Progenitor cell of endocrine pancreas (in vitro differentiated cells): ENCODE results near the gene ANTXRL. TPM values are rescaled to one million over a fixed set of nuclear protein-coding genes. Genes with fewer than 3 reads are reported as not detected.

Source experiments
- DNase-seq: peaks from one replicate; pipeline ENCODE4 v3.0.0; 2021; ENCODE audit warnings: low spot score; ENCODE audit not compliant: unreplicated experiment
- H3K27ac Mint-ChIP-seq: 2 replicates; pipeline ENCODE4 v1.8.0; 2021; ENCODE audit warnings: mild to moderate bottlenecking, moderate library complexity, mixed read lengths
- H3K27me3 Mint-ChIP-seq: 2 replicates; pipeline ENCODE4 v1.8.0; 2021; ENCODE audit warnings: mixed read lengths
- H3K36me3 Mint-ChIP-seq: 2 replicates; pipeline ENCODE4 v1.8.0; 2022; ENCODE audit warnings: mixed read lengths; ENCODE audit not compliant: insufficient read depth
- H3K4me1 Mint-ChIP-seq: 2 replicates; pipeline ENCODE4 v1.8.0; 2021; ENCODE audit warnings: low read depth, mixed read lengths
- H3K4me3 Mint-ChIP-seq: 2 replicates; pipeline ENCODE4 v1.8.0; 2021; ENCODE audit warnings: low read depth, mild to moderate bottlenecking, moderate library complexity, mixed read lengths
- H3K9me3 Mint-ChIP-seq: 2 replicates; pipeline ENCODE4 v1.8.0; 2021; ENCODE audit warnings: low read depth, mixed read lengths
- total RNA-seq: library from RNA; stranded (reverse); gene quantifications from 2 replicates; pipeline ENCODE4 v1.2.1, GENCODE V29; 2021
- TF ChIP-seq, protein P1 (sequence below): fragments of 200-600 bp; sonication (generic); IDR thresholded peaks from one replicate; pipeline ENCODE4 v1.5.0; 2021; ENCODE audit warnings: antibody characterized with exemption, mild to moderate bottlenecking; ENCODE audit not compliant: unreplicated experiment

Gene ANTXRL
- total RNA-seq, 1 donor from 2014 or later, result not detected

DNA sequence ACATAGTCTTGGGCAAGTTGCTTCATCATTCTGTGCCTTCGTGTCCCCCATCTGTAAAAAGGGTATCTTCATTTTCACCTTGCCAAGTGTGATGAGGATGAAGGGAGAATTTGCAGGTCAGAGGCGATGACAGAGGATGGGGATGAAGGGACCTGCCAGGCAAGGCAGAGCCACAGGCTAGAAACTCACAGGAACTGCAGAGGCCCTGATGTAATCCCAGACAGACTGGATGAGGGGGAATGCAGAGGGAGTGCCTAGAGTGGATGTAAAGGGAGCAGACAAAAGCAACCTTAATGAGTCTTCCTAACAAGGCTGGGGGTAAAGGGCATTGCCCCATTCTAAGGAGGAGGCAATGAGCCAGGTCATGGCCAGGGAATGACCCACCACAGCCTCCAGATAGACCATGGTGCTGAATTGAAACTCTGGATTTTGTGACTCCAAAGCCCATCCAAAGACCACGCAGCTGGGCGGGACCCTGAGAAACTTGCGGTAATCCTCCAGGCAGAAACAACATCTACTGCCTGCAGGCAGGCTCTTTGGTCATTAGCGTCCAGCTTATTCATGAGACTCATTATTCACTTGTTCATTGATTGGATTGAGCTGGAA lies 1.9 kb downstream of the ANTXRL start:
- Mint-ChIP-seq H3K27me3 (peaks cover 64% of the 10 kb centered on the region), H3K27ac (no peak overlapping the region), H3K36me3 (no peaks in the 10 kb centered on the region), H3K4me3 (no peak overlapping the region), H3K4me1 (peaks cover 3% of the 10 kb centered on the region), H3K9me3 (no peaks in the 10 kb centered on the region)
- TF ChIP-seq, protein P1, sequence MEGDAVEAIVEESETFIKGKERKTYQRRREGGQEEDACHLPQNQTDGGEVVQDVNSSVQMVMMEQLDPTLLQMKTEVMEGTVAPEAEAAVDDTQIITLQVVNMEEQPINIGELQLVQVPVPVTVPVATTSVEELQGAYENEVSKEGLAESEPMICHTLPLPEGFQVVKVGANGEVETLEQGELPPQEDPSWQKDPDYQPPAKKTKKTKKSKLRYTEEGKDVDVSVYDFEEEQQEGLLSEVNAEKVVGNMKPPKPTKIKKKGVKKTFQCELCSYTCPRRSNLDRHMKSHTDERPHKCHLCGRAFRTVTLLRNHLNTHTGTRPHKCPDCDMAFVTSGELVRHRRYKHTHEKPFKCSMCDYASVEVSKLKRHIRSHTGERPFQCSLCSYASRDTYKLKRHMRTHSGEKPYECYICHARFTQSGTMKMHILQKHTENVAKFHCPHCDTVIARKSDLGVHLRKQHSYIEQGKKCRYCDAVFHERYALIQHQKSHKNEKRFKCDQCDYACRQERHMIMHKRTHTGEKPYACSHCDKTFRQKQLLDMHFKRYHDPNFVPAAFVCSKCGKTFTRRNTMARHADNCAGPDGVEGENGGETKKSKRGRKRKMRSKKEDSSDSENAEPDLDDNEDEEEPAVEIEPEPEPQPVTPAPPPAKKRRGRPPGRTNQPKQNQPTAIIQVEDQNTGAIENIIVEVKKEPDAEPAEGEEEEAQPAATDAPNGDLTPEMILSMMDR, result no peak
- no peak for DNase-seq

DNA sequence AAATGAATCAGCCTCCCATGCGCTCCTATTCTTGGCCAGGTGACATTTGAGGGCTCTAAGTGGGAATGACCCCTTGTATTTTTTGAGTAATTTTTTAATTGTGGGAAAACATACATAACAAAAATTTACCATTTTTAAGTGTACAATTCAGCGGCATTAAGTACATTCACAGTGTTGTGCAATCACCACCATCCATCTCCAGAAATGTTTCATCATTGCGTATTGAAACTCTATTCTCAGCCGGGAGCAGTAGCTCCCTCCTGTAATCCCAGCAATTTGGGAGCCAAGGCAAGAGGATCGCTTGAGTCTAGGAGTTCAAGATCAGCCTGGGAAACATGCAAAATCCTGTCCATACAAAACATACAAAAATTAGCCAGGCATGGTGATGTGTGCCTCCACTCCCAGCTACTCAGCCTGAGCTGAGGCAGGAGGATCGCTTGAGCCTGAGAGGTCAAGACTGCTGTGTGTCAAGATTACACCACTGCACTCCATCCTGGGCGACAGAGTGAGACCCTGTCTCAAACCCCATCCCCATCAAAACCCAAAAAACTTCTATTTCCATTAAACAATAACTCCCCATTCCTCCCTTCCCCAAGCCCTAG lies 2.5 kb downstream of the ANTXRL start:
- H3K27me3 Mint-ChIP-seq, result peaks cover 59% of the 10 kb centered on the region
- no peaks in the 10 kb centered on the region for H3K36me3 Mint-ChIP-seq
- no peak overlapping the region for H3K4me3 Mint-ChIP-seq
- peaks cover 1% of the 10 kb centered on the region for H3K4me1 Mint-ChIP-seq
- TF ChIP-seq, protein P1, result no peak
- H3K27ac Mint-ChIP-seq, result no peak overlapping the region
- H3K9me3 Mint-ChIP-seq, result no peaks in the 10 kb centered on the region
- DNase-seq, result no peak

DNA sequence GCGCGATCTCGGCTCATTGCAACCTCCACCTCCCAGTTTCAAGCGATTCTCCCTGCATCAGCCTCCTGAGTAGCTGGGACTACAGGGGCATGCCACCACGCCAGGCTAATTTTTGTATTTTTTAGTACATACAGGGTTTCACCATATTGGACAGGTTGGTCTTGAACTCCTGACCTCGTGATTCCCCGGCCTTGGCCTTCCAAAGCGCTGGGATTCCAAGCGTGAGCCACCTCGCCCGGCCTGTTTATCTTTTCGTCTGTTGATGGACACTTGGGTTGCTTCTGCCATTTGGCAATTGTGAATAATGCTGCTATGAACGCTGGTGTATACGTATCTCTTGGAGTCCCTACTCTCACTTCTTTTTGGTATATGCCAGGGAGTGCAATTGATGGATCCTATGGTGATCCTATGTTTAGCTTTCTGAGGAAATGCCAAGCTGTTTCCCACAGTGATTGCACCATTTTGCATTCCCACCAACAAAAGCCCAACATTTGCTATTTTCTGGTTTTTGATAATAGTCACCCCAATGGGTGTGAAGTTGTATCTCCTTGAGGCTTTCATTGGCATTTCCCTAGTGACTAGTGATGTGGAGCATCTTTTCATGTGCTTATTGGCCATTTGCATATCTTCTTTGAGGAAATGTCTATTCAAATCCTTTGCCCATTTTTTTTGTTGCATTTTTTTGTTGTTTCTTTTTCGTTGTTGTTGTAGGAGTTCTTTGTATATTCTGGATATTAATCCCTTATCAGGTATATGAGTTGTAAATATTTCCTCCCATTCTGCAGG lies 3.5 kb downstream of the ANTXRL start:
- Mint-ChIP-seq H3K4me3 (no peak overlapping the region), H3K4me1 (no peaks in the 10 kb centered on the region), H3K27me3 (peaks cover 65% of the 10 kb centered on the region), H3K9me3 (no peaks in the 10 kb centered on the region), H3K36me3 (no peaks in the 10 kb centered on the region), H3K27ac (no peak overlapping the region)
- TF ChIP-seq, protein P1, result no peak
- DNase-seq, result no peak

DNA sequence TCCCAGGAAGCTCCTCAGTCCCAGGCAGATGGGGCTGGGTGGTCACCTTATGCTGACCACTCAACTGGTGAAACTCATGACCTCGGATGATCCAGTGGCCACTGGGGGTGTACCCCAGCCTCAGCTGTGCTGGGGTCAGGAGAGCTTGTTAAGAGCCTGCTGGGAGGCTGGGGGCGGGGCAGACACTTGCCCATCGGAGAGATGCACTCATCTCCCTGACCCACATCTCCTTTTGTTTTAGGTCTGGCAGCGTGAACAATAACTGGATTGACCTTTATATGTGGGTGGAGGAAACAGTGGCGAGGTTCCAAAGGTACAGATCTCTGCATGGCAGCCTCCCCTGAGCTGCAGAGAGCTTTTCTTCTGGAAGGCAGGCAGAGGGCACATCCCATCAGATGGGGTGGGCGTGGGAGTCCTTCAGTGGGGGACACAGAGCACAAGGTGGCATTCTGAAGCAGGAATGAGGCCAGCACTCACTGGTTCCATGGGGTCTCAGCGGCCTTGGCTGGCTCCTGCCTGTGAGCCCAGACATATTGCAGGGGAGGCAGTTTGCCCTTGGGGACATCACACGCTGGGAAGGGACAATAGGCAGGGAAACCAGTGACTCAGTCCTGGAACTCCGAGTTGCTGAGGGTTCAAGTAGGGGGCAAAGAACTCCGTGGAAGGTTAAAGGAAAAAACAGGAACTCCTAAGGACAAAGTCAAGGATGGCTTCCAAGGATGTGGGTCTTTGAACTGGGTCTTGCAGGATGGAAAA lies 5.2 kb downstream of the ANTXRL start:
- H3K36me3 Mint-ChIP-seq, result no peaks in the 10 kb centered on the region
- no peaks in the 10 kb centered on the region for H3K9me3 Mint-ChIP-seq
- H3K27me3 Mint-ChIP-seq, result peaks cover 56% of the 10 kb centered on the region
- no peaks in the 10 kb centered on the region for H3K4me1 Mint-ChIP-seq
- no peak for DNase-seq
- no peak overlapping the region for H3K4me3 Mint-ChIP-seq
- TF ChIP-seq, protein P1, result no peak
- H3K27ac Mint-ChIP-seq, result peak overlapping the region; percentile 76

DNA sequence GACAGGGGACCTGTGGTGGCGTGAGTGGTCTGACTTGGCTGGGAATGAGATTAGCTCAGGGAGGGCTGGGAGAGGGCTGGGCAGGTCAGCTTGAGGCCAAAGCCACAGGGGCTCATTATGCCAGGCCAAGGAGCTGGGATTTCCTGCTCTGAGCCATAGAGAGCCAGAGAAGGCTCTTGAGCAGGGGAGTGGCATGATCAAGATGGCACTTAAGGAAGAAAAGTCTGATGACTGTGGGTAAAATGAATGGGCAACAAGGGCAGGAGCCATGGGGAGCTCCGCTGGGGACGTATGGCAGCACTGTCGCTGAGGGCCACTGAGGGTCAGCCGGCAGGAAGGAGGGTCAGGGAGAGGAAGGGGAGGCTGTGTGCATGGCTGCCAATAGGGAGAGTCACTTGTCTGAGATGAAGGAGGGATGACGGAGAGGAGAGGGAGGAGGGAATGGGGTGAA lies 5.8 kb downstream of the ANTXRL start:
- Mint-ChIP-seq H3K27me3 (peaks cover 56% of the 10 kb centered on the region), H3K36me3 (no peaks in the 10 kb centered on the region), H3K4me1 (no peaks in the 10 kb centered on the region), H3K9me3 (no peaks in the 10 kb centered on the region), H3K27ac (peak overlapping the region; percentile 76), H3K4me3 (no peak overlapping the region)
- TF ChIP-seq, protein P1, result no peak
- DNase-seq, result no peak
